ENCODE data around the gene OR56A3.

GRCh38 chr11:5973530-5973929 lies 31.5 kb downstream of the OR56A3 start:
- TF ChIP-seq CTCF (conservative IDR thresholded peaks at IDR 0.05; ENCODE audit: low read depth, low read length) = no peak
- TF ChIP-seq EZH2 (IDR thresholded peaks at IDR 0.05; ENCODE audit: low read length, unreplicated experiment) = no peak
- no peak for TF ChIP-seq EZH2phosphoT487 (IDR thresholded peaks at IDR 0.05; ENCODE audit: borderline replicate concordance, low read length)
